Nephron (organoid): Measurements from ENCODE around the gene KRT80.

Experiments
- H3K27ac Mint-ChIP-seq, 3 experiments: 2 replicates each; pipeline ENCODE4 v1.8.0; 2020; ENCODE audit warnings: mixed read lengths in 3 of 3, mild to moderate bottlenecking in 2 of 3, moderate library complexity in 1 of 3
- H3K27me3 Mint-ChIP-seq: 2 replicates; pipeline ENCODE4 v1.8.0; 2021; ENCODE audit warnings: low read depth, mild to moderate bottlenecking, moderate library complexity, mixed read lengths
- H3K36me3 Mint-ChIP-seq: 2 replicates; pipeline ENCODE4 v1.8.0; 2020; ENCODE audit warnings: low read depth, mixed read lengths
- H3K4me1 Mint-ChIP-seq: 2 replicates; pipeline ENCODE4 v1.8.0; 2020; ENCODE audit warnings: mixed read lengths
- H3K4me3 Mint-ChIP-seq, 3 experiments: 2 replicates each; pipeline ENCODE4 v1.8.0; 2020; ENCODE audit warnings: mild to moderate bottlenecking in 3 of 3, mixed read lengths in 3 of 3, moderate library complexity in 2 of 3
- H3K9me3 Mint-ChIP-seq: 2 replicates; pipeline ENCODE4 v1.8.0; 2020; ENCODE audit warnings: mixed read lengths
- CTCF ChIP-seq, 3 experiments: fragments of 200-600 bp; sonication (generic); IDR thresholded peaks; one replicate each; pipeline ENCODE4 v1.5.0; 2021; ENCODE audit warnings: antibody characterized with exemption in 3 of 3; ENCODE audit not compliant: unreplicated experiment in 3 of 3

The KRT80 gene

GRCh38 chr12:52220477-52220876, 28.7 kb upstream of the KRT80 start:
- H3K27ac Mint-ChIP-seq: no peak overlapping the region

GRCh38 chr12:52218001-52218400, 26.2 kb upstream of the KRT80 start:
- Mint-ChIP-seq H3K27ac (peak overlapping the region in 1 of 3 experiments; percentile 52), H3K9me3 (no peaks in the 10 kb centered on the region), H3K4me3 (no peak overlapping the region), H3K27me3 (peaks cover 47% of the 10 kb centered on the region), H3K36me3 (no peaks in the 10 kb centered on the region), H3K4me1 (peaks cover 3% of the 10 kb centered on the region)
- TF ChIP-seq CTCF (IDR thresholded peaks at IDR 0.05; ENCODE audit: unreplicated experiment in 3 of 3): no peak

More at GRCh38 chr12:52220477-52220876, 28.7 kb upstream of the KRT80 start:
- Mint-ChIP-seq H3K36me3 (no peaks in the 10 kb centered on the region), H3K27me3 (peaks cover 46% of the 10 kb centered on the region), H3K4me1 (peaks cover 3% of the 10 kb centered on the region), H3K9me3 (peaks cover 13% of the 10 kb centered on the region), H3K4me3 (no peak overlapping the region)
- TF ChIP-seq CTCF (IDR thresholded peaks at IDR 0.05; ENCODE audit: unreplicated experiment in 3 of 3): no peak

GRCh38 chr12:52217223-52217622, 25.4 kb upstream of the KRT80 start:
- H3K27me3 Mint-ChIP-seq: peaks cover 43% of the 10 kb centered on the region
- no peak for TF ChIP-seq CTCF (IDR thresholded peaks at IDR 0.05; ENCODE audit: unreplicated experiment in 3 of 3)
- H3K4me3 Mint-ChIP-seq: no peak overlapping the region
- peaks cover 3% of the 10 kb centered on the region for H3K4me1 Mint-ChIP-seq
- H3K36me3 Mint-ChIP-seq: no peaks in the 10 kb centered on the region
- H3K27ac Mint-ChIP-seq: peak overlapping the region in 1 of 3 experiments; percentile 52
- H3K9me3 Mint-ChIP-seq: no peaks in the 10 kb centered on the region

GRCh38 chr12:52216807-52217206, 25.0 kb upstream of the KRT80 start:
- no peak overlapping the region for H3K4me3 Mint-ChIP-seq
- peaks cover 43% of the 10 kb centered on the region for H3K27me3 Mint-ChIP-seq
- H3K4me1 Mint-ChIP-seq: peaks cover 3% of the 10 kb centered on the region
- H3K9me3 Mint-ChIP-seq: no peaks in the 10 kb centered on the region
- TF ChIP-seq CTCF (IDR thresholded peaks at IDR 0.05; ENCODE audit: unreplicated experiment in 3 of 3): no peak
- no peaks in the 10 kb centered on the region for H3K36me3 Mint-ChIP-seq
- H3K27ac Mint-ChIP-seq: peak overlapping the region in 2 of 3 experiments; percentile 23 to 30

GRCh38 chr12:52216100-52216499, 24.3 kb upstream of the KRT80 start:
- no peak overlapping the region for H3K4me3 Mint-ChIP-seq
- peaks cover 3% of the 10 kb centered on the region for H3K4me1 Mint-ChIP-seq
- TF ChIP-seq CTCF (IDR thresholded peaks at IDR 0.05; ENCODE audit: unreplicated experiment in 3 of 3): no peak
- H3K27ac Mint-ChIP-seq: peak overlapping the region in 2 of 3 experiments; percentile 23 to 30
- no peaks in the 10 kb centered on the region for H3K9me3 Mint-ChIP-seq
- peaks cover 43% of the 10 kb centered on the region for H3K27me3 Mint-ChIP-seq
- no peaks in the 10 kb centered on the region for H3K36me3 Mint-ChIP-seq

GRCh38 chr12:52215587-52216031, 23.8 kb upstream of the KRT80 start:
- Mint-ChIP-seq H3K27me3 (peaks cover 40% of the 10 kb centered on the region), H3K4me3 (no peak overlapping the region), H3K4me1 (peaks cover 3% of the 10 kb centered on the region), H3K9me3 (no peaks in the 10 kb centered on the region), H3K36me3 (no peaks in the 10 kb centered on the region), H3K27ac (peak overlapping the region in 1 of 3 experiments; percentile 39)
- no peak for TF ChIP-seq CTCF (IDR thresholded peaks at IDR 0.05; ENCODE audit: unreplicated experiment in 3 of 3)
